ENCODE results near the gene PKMYT1. TPM values are rescaled to one million over a fixed set of nuclear protein-coding genes. Genes with fewer than 3 reads are reported as not detected.

PKMYT1 gene
- polyA plus RNA-seq, 2 of the 4 experiments (the other 2 are of a cell fraction): 10.5 to 50.5 TPM

DNA sequence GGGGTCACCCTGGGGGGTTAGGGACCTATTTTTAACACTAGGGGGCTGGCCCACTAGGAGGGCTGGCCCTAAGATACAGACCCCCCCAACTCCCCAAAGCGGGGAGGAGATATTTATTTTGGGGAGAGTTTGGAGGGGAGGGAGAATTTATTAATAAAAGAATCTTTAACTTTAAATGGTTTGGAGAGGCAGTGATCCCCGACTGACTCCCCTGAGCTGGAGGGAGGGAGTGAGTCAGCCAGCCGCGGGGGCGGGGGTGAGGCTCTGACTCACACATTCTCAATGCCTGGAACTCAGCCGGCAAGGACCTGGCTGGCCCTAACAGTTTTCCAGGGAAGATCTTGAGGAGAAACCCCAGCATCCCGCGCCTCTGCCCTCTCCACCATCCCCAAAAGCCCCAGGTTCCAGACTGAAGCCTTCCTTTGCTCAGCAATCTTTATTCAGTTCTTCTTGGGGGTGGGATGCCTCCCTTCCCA is 42.0 kb upstream of the PKMYT1 start:
- DNase-seq (ENCODE audit: low read depth in 1 of 2, low spot score in 1 of 2) (peak; percentile 84 to 93), ATAC-seq (peak; percentile 21 to 46), FAIRE-seq (peak; percentile 18)
- H3K9me3 ChIP-seq: no peaks in the 10 kb centered on the region
- peak overlapping the region; percentile 93 for H3K4me3 ChIP-seq
- H3K4me2 ChIP-seq: peak overlapping the region; percentile 89
- TF ChIP-seq TFCP2L1 (CRISPR knock-in tag; IDR thresholded peaks at IDR 0.05) (no peak), ZNF302 (CRISPR knock-in tag; IDR thresholded peaks at IDR 0.05) (no peak), HOXA7 (CRISPR knock-in tag; IDR thresholded peaks at IDR 0.05) (peak; percentile 78; the same call in 1 of the 2 replicates), EP300 (IDR thresholded peaks at IDR 0.05) (peak; percentile 26 to 57; a peak in 1 of 5 replicates), JUN (IDR thresholded peaks at IDR 0.05) (peak in 1 of 2 experiments; percentile 14; a peak in 4 of 5 replicates), MAZ (IDR thresholded peaks at IDR 0.05; ENCODE audit: borderline replicate concordance, low read depth, low read length) (no peak; the same call in 1 of the 2 replicates), KDM1A (IDR thresholded peaks at IDR 0.05; ENCODE audit: low read depth) (no peak), JUNB (IDR thresholded peaks at IDR 0.05) (peak; percentile 90), CHD2 (IDR thresholded peaks at IDR 0.05; ENCODE audit: low read length, partially characterized antibody) (peak; percentile 25), RARB (CRISPR knock-in tag; IDR thresholded peaks at IDR 0.05) (peak; percentile 29; the same call in 1 of the 2 replicates), CBX8 (IDR thresholded peaks at IDR 0.05) (no peak), FOSL2 (IDR thresholded peaks at IDR 0.05) (peak; percentile 96), FOSL2 (CRISPR knock-in tag; IDR thresholded peaks at IDR 0.05) (peak; percentile 99), GATA3 (IDR thresholded peaks at IDR 0.05; ENCODE audit: borderline replicate concordance) (peak; percentile 73), CHD4 (IDR thresholded peaks at IDR 0.05; ENCODE audit: borderline replicate concordance) (no peak), SREBF2 (IDR thresholded peaks at IDR 0.05) (no peak)
- TF ChIP-seq, protein P1, sequence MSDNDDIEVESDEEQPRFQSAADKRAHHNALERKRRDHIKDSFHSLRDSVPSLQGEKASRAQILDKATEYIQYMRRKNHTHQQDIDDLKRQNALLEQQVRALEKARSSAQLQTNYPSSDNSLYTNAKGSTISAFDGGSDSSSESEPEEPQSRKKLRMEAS (IDR thresholded peaks at IDR 0.05): peak; percentile 30; the same call in 1 of the 2 replicates
- TF ChIP-seq, protein P2, sequence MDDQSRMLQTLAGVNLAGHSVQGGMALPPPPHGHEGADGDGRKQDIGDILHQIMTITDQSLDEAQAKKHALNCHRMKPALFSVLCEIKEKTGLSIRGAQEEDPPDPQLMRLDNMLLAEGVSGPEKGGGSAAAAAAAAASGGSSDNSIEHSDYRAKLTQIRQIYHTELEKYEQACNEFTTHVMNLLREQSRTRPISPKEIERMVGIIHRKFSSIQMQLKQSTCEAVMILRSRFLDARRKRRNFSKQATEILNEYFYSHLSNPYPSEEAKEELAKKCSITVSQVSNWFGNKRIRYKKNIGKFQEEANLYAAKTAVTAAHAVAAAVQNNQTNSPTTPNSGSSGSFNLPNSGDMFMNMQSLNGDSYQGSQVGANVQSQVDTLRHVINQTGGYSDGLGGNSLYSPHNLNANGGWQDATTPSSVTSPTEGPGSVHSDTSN (IDR thresholded peaks at IDR 0.05): peak; percentile 69; the same call in 1 of the 2 replicates
- H3K4me1 ChIP-seq: peaks cover 24% of the 10 kb centered on the region
- POLR2A ChIA-PET: interaction anchor here (0.6 to 6.2 kb wide), 8 partner anchors 9 to 57 kb away, joined by 3 to 107 read pairs (median 8); no protein-coding TSS in a partner anchor
- CTCF ChIA-PET: interaction anchor here (0.7 to 6.6 kb wide), 6 partner anchors 9 to 1645 kb away, joined by 3 to 112 read pairs (median 6); no protein-coding TSS in a partner anchor
- peak overlapping the region; percentile 98 to 100 for H3K27ac ChIP-seq
- under 1% methylated on average over 8 of the region's 8 CpGs for WGBS (ENCODE audit: missing lambda C conversion rate)

DNA sequence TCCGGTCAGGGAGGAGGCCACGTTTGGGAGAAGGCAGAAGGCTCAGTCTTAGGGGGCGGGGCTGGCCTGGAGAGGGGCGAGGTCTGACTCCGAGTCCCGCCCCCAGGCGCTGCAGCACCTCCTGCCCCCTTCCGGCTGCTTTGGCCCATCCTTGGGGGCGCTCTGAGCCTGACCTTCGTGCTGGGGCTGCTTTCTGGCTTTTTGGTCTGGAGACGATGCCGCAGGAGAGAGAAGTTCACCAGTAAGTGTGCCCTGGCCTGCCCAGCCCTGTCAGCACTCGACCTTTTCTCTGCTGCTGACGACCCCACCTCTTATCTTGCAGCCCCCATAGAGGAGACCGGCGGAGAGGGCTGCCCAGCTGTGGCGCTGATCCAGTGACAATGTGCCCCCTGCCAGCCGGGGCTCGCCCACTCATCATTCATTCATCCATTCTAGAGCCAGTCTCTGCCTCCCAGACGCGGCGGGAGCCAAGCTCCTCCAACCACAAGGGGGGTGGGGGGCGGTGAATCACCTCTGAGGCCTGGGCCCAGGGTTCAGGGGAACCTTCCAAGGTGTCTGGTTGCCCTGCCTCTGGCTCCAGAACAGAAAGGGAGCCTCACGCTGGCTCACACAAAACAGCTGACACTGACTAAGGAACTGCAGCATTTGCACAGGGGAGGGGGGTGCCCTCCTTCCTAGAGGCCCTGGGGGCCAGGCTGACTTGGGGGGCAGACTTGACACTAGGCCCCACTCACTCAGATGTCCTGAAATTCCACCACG is 41.4 kb upstream of the PKMYT1 start:
- ChIA-PET POLR2A (interaction anchor here (0.6 to 6.2 kb wide), 12 partner anchors 10 to 153 kb away, joined by 3 to 107 read pairs (median 6); partner anchors contain the start of gene PAQR4), CTCF (interaction anchor here (0.7 to 6.6 kb wide), 10 partner anchors 10 to 1644 kb away, joined by 3 to 112 read pairs (median 4); no protein-coding TSS in a partner anchor)
- Histone ChIP-seq H3K9me3 (no peaks in the 10 kb centered on the region), H3K27ac (peak overlapping the region; percentile 98 to 100), H3K4me3 (peak overlapping the region; percentile 93), H3K4me2 (peak overlapping the region; percentile 89), H3K4me1 (peaks cover 24% of the 10 kb centered on the region)
- DNase-seq (ENCODE audit: low read depth in 1 of 2, low spot score in 1 of 2) (peak; percentile 72 to 93), FAIRE-seq (no peak), ATAC-seq (peak; percentile 23 to 56)
- WGBS (ENCODE audit: missing lambda C conversion rate): 0% methylated on average over 15 of the region's 25 CpGs
- TF ChIP-seq, protein P3, sequence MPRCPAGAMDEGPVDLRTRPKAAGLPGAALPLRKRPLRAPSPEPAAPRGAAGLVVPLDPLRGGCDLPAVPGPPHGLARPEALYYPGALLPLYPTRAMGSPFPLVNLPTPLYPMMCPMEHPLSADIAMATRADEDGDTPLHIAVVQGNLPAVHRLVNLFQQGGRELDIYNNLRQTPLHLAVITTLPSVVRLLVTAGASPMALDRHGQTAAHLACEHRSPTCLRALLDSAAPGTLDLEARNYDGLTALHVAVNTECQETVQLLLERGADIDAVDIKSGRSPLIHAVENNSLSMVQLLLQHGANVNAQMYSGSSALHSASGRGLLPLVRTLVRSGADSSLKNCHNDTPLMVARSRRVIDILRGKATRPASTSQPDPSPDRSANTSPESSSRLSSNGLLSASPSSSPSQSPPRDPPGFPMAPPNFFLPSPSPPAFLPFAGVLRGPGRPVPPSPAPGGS (IDR thresholded peaks at IDR 0.05): peak; percentile 24; the same call in 1 of the 3 replicates
- TF ChIP-seq TP53 (CRISPR knock-in tag; IDR thresholded peaks at IDR 0.05) (no peak), RFX5 (IDR thresholded peaks at IDR 0.05) (no peak), MAFK (IDR thresholded peaks at IDR 0.05; ENCODE audit: partially characterized antibody) (peak; percentile 45), FOSL2 (IDR thresholded peaks at IDR 0.05) (peak; percentile 66; the same call in 1 of the 2 replicates), FOSL2 (CRISPR knock-in tag; IDR thresholded peaks at IDR 0.05) (peak; percentile 85), HOXB5 (CRISPR knock-in tag; IDR thresholded peaks at IDR 0.05) (peak; percentile 38; the same call in 1 of the 2 replicates), EHF (CRISPR knock-in tag; IDR thresholded peaks at IDR 0.05) (peak; percentile 15; the same call in 1 of the 2 replicates), ZSCAN20 (CRISPR knock-in tag; IDR thresholded peaks at IDR 0.05) (no peak), HOXA7 (CRISPR knock-in tag; IDR thresholded peaks at IDR 0.05) (0 out of 2 replicates have a peak, but pooled peaks have one; percentile 15), GATA3 (IDR thresholded peaks at IDR 0.05; ENCODE audit: borderline replicate concordance) (peak; percentile 53; the same call in 1 of the 2 replicates)
- TF ChIP-seq, protein P4, sequence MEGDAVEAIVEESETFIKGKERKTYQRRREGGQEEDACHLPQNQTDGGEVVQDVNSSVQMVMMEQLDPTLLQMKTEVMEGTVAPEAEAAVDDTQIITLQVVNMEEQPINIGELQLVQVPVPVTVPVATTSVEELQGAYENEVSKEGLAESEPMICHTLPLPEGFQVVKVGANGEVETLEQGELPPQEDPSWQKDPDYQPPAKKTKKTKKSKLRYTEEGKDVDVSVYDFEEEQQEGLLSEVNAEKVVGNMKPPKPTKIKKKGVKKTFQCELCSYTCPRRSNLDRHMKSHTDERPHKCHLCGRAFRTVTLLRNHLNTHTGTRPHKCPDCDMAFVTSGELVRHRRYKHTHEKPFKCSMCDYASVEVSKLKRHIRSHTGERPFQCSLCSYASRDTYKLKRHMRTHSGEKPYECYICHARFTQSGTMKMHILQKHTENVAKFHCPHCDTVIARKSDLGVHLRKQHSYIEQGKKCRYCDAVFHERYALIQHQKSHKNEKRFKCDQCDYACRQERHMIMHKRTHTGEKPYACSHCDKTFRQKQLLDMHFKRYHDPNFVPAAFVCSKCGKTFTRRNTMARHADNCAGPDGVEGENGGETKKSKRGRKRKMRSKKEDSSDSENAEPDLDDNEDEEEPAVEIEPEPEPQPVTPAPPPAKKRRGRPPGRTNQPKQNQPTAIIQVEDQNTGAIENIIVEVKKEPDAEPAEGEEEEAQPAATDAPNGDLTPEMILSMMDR (IDR thresholded peaks at IDR 0.05): peak; percentile 31; the same call in 1 of the 3 replicates
- TF ChIP-seq, protein P1 (IDR thresholded peaks at IDR 0.05): peak; percentile 9; the same call in 1 of the 2 replicates
- TF ChIP-seq, protein P5, sequence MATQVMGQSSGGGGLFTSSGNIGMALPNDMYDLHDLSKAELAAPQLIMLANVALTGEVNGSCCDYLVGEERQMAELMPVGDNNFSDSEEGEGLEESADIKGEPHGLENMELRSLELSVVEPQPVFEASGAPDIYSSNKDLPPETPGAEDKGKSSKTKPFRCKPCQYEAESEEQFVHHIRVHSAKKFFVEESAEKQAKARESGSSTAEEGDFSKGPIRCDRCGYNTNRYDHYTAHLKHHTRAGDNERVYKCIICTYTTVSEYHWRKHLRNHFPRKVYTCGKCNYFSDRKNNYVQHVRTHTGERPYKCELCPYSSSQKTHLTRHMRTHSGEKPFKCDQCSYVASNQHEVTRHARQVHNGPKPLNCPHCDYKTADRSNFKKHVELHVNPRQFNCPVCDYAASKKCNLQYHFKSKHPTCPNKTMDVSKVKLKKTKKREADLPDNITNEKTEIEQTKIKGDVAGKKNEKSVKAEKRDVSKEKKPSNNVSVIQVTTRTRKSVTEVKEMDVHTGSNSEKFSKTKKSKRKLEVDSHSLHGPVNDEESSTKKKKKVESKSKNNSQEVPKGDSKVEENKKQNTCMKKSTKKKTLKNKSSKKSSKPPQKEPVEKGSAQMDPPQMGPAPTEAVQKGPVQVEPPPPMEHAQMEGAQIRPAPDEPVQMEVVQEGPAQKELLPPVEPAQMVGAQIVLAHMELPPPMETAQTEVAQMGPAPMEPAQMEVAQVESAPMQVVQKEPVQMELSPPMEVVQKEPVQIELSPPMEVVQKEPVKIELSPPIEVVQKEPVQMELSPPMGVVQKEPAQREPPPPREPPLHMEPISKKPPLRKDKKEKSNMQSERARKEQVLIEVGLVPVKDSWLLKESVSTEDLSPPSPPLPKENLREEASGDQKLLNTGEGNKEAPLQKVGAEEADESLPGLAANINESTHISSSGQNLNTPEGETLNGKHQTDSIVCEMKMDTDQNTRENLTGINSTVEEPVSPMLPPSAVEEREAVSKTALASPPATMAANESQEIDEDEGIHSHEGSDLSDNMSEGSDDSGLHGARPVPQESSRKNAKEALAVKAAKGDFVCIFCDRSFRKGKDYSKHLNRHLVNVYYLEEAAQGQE (IDR thresholded peaks at IDR 0.05): no peak

Measured in A549 (cell line).